Activated T-cell treated with anti-CD3 and anti-CD28 coated beads, Interleukin-2, amount 50 U/mL, for 4 hours (primary cell): ENCODE results near the gene KLF13. TPM values are rescaled to one million over a fixed set of nuclear protein-coding genes. Genes with fewer than 3 reads are reported as not detected.

Experiments used
- ATAC-seq, 2 donors: fragments of 200-7000 bp; cut with Tn5 transposase; one replicate each; pipeline ENCODE4 v1.10.0; 2021
- DNase-seq: peaks from one replicate; pipeline ENCODE4 v3.0.0-alpha.2; 2020
- H3K27me3 Mint-ChIP-seq: one replicate; pipeline ENCODE4 v1.8.0; 2021; ENCODE audit warnings: low read depth, mixed read lengths
- H3K36me3 Mint-ChIP-seq: one replicate; pipeline ENCODE4 v1.8.0; 2022; ENCODE audit warnings: mixed read lengths; ENCODE audit not compliant: insufficient read depth
- H3K4me1 Mint-ChIP-seq: one replicate; pipeline ENCODE4 v1.8.0; 2021; ENCODE audit warnings: low read depth, mixed read lengths
- H3K4me3 Mint-ChIP-seq: one replicate; pipeline ENCODE4 v1.8.0; 2021; ENCODE audit warnings: mild to moderate bottlenecking, moderate library complexity, mixed read lengths
- H3K9me3 Mint-ChIP-seq: one replicate; pipeline ENCODE4 v1.8.0; 2021; ENCODE audit warnings: mixed read lengths
- total RNA-seq, 3 donors: library from RNA; stranded (reverse); gene quantifications; one replicate each; pipeline ENCODE4 v1.2.1, GENCODE V29; 2021

Gene KLF13
- total RNA-seq, 3 donors from 2014 or later: 75.0 to 82.8 (median 81.8) TPM

- peaks cover 5% of the 10 kb centered on the region for H3K27me3 Mint-ChIP-seq
- H3K4me1 Mint-ChIP-seq: peaks cover 23% of the 10 kb centered on the region
- ATAC-seq (no peak), DNase-seq (no peak)
- no peaks in the 10 kb centered on the region for H3K36me3 Mint-ChIP-seq
- no peaks in the 10 kb centered on the region for H3K9me3 Mint-ChIP-seq
- H3K4me3 Mint-ChIP-seq: no peak overlapping the region
Observed at GRCh38 chr15:31305375-31305774, 21.3 kb upstream of the KLF13 start.

- Mint-ChIP-seq H3K36me3 (no peaks in the 10 kb centered on the region), H3K9me3 (no peaks in the 10 kb centered on the region), H3K4me1 (peaks cover 23% of the 10 kb centered on the region), H3K27me3 (peaks cover 5% of the 10 kb centered on the region), H3K4me3 (no peak overlapping the region)
- ATAC-seq (no peak), DNase-seq (no peak)
Observed at GRCh38 chr15:31305796-31306425, 20.7 kb upstream of the KLF13 start.

GRCh38 chr15:31306426-31307269, 20.0 kb upstream of the KLF13 start:
- peak; percentile 2 for DNase-seq
- no peak overlapping the region for H3K4me3 Mint-ChIP-seq
- H3K36me3 Mint-ChIP-seq: no peaks in the 10 kb centered on the region
- peaks cover 5% of the 10 kb centered on the region for H3K27me3 Mint-ChIP-seq
- H3K9me3 Mint-ChIP-seq: no peaks in the 10 kb centered on the region
- H3K4me1 Mint-ChIP-seq: peaks cover 23% of the 10 kb centered on the region
- ATAC-seq: no peak

DNA sequence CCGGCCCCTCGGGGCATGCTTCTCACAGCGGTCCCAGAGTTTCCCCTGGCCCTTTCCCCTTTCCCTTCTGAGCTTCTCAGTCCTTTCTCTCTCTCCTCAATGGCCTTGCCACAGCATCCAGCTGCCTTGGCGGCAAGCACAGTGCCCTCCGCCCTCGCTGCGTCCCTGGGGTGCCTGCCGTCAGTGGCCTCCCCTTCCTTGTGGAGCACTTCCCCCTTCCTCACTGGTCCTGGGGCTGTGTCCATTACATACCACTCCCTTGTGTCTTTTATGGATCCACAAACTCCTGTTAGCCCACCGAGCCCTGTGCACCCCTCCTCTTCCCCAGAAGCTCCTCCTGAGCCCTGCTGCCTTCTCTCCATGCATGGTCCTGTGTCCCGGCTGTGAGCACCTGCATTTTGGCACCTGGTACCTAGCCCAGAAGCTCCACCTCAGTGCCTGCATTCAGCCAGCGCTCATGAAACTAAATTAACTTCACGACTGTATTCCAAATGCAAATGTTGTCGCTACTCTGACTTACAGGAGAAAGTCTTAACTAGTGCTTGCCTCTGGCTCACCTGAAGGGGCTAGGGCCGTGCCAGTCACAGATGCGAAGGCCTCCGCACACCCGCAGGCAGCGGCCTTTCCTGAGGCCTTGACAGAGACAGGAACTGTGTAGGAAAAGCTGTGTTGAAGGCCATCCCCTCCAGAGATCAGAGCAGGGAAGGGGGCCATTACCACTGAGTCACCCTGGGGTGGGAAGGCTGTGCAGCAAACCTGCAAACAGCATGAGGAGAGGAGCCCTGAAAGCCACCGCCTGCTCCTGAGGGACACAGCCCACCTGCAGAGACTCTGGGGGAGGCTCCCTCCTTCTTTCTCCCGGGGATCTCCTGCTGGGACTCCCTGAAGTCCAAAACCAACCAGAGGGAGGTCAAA, 19.1 kb upstream of the KLF13 start:
- Mint-ChIP-seq H3K27me3 (peaks cover 5% of the 10 kb centered on the region), H3K4me3 (no peak overlapping the region), H3K9me3 (no peaks in the 10 kb centered on the region), H3K4me1 (peaks cover 20% of the 10 kb centered on the region), H3K36me3 (no peaks in the 10 kb centered on the region)
- peak; percentile 3 for DNase-seq
- no peak for ATAC-seq

DNA sequence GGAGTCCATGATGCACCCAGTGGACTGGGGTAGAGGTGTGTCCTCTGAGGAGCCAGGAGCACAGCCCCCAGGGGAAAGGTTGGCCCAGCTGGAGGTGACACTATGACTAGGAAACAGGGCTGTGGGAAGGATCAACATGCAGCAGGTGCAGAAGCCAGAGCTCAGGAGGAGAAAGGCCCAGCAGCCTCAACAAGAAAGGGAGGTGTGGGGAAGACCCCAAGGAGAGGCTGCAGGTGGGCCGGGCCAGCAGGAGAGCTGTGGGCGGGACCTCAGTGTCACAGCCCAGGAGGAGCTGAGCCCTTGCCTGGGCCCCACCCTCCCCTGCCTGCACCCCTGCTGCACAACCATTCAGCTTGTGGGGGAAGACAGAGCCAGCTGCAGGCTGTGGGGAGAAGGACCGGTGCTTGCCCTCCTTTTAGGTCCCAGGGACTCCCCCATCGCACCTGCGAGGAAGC, 18.4 kb upstream of the KLF13 start:
- DNase-seq (peak; percentile 4), ATAC-seq (peak; percentile 35 to 47)
- peaks cover 16% of the 10 kb centered on the region for H3K4me1 Mint-ChIP-seq
- H3K4me3 Mint-ChIP-seq: no peak overlapping the region
- H3K36me3 Mint-ChIP-seq: no peaks in the 10 kb centered on the region
- peaks cover 5% of the 10 kb centered on the region for H3K27me3 Mint-ChIP-seq
- H3K9me3 Mint-ChIP-seq: no peaks in the 10 kb centered on the region

DNA sequence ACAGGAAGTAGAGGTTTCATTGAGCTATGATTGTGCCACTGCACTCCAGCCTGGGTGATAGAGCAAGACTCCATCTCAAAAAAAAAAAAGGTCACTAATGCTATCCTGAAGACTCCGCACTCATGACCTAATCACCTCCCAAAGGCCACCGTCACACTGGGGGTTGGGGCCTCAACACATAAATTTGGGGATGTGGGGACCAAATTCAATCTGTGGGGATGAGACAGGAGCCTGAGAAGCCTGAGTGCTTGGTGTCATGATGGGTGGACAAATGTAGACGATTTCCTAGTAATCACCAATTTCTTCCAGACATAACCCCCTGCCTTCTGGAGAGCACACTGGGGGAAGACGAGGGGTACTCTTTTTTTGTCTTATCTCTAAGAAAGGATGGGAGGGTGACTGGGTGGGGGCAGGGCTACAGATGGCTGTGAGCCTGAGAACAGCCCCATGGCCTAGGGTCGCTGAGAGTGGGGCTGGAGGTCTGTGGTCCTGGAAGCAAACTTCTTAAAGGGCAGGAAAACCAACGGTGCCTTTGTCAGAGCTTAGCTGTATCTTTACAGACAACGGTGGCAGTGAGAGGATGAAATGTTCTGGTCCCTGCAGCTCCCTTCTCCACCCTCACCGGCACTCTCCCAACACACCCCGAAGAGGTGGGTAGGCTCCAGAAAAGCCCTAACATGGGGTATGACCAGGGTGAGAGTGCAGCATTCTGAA, 16.6 kb upstream of the KLF13 start:
- peak; percentile 1 for DNase-seq
- no peaks in the 10 kb centered on the region for H3K36me3 Mint-ChIP-seq
- peaks cover 5% of the 10 kb centered on the region for H3K27me3 Mint-ChIP-seq
- ATAC-seq: no peak
- H3K4me3 Mint-ChIP-seq: no peak overlapping the region
- H3K9me3 Mint-ChIP-seq: no peaks in the 10 kb centered on the region
- H3K4me1 Mint-ChIP-seq: peaks cover 7% of the 10 kb centered on the region

GRCh38 chr15:31311735-31312619, 14.7 kb upstream of the KLF13 start:
- DNase-seq (peak; percentile 2), ATAC-seq (no peak)
- H3K4me3 Mint-ChIP-seq: no peak overlapping the region
- H3K27me3 Mint-ChIP-seq: peaks cover 5% of the 10 kb centered on the region
- peaks cover 16% of the 10 kb centered on the region for H3K4me1 Mint-ChIP-seq
- no peaks in the 10 kb centered on the region for H3K36me3 Mint-ChIP-seq
- H3K9me3 Mint-ChIP-seq: no peaks in the 10 kb centered on the region

DNA sequence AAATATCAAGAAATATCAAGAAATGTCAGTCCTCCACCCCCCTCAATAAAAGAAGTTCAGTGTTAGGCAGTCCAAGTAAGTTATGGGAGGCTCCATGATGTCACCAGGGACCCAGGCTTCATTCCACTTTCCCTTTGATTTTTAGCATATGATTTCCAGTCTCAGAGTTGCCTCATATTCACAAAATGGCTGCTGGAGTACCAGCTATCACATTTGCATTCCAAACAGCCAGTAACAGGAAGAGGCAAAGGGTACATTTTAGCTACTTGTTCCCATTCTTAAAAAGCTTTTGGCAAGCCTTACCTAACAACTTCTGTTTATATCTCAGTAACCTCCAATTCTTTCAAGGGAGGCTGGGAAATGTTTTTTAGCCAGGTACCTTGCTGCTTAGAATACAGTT, 13.4 kb upstream of the KLF13 start:
- Mint-ChIP-seq H3K27me3 (peaks cover 3% of the 10 kb centered on the region), H3K4me3 (no peak overlapping the region), H3K4me1 (peaks cover 18% of the 10 kb centered on the region), H3K36me3 (no peaks in the 10 kb centered on the region), H3K9me3 (no peaks in the 10 kb centered on the region)
- DNase-seq: no peak
- ATAC-seq: no peak

DNA sequence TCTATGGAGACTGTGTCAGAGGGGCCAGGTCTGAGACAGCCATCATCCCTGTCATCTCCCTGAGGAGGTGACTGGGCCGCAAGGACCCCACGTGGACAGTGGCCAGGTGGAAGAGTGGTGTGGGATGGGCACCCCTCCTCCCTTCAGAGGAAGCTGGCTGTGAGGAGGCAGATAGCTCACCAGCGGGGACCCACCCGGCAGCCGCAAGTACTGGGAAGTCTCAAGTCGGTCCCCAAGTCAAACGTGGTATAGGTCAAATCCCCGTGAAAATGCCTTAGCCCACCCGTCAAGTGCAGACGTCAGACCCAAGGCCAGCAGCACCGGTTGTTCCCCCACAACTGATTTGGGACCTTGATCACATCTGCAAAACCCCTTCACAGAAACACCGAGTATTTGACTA, 12.3 kb upstream of the KLF13 start:
- H3K9me3 Mint-ChIP-seq: no peaks in the 10 kb centered on the region
- peak; percentile 0 for DNase-seq
- ATAC-seq: no peak
- peaks cover 2% of the 10 kb centered on the region for H3K27me3 Mint-ChIP-seq
- no peak overlapping the region for H3K4me3 Mint-ChIP-seq
- H3K36me3 Mint-ChIP-seq: no peaks in the 10 kb centered on the region
- peaks cover 16% of the 10 kb centered on the region for H3K4me1 Mint-ChIP-seq

- H3K4me1 Mint-ChIP-seq: peaks cover 23% of the 10 kb centered on the region
- H3K36me3 Mint-ChIP-seq: no peaks in the 10 kb centered on the region
- no peaks in the 10 kb centered on the region for H3K9me3 Mint-ChIP-seq
- DNase-seq (no peak), ATAC-seq (peak in 1 of 2 donors; percentile 27)
- no peaks in the 10 kb centered on the region for H3K27me3 Mint-ChIP-seq
- no peak overlapping the region for H3K4me3 Mint-ChIP-seq
Observed at GRCh38 chr15:31316135-31316795, 10.4 kb upstream of the KLF13 start.

GRCh38 chr15:31317017-31317416, 9.6 kb upstream of the KLF13 start:
- Mint-ChIP-seq H3K4me3 (no peak overlapping the region), H3K36me3 (no peaks in the 10 kb centered on the region), H3K9me3 (no peaks in the 10 kb centered on the region), H3K4me1 (peaks cover 23% of the 10 kb centered on the region), H3K27me3 (no peaks in the 10 kb centered on the region)
- no peak for ATAC-seq
- DNase-seq: no peak

DNA sequence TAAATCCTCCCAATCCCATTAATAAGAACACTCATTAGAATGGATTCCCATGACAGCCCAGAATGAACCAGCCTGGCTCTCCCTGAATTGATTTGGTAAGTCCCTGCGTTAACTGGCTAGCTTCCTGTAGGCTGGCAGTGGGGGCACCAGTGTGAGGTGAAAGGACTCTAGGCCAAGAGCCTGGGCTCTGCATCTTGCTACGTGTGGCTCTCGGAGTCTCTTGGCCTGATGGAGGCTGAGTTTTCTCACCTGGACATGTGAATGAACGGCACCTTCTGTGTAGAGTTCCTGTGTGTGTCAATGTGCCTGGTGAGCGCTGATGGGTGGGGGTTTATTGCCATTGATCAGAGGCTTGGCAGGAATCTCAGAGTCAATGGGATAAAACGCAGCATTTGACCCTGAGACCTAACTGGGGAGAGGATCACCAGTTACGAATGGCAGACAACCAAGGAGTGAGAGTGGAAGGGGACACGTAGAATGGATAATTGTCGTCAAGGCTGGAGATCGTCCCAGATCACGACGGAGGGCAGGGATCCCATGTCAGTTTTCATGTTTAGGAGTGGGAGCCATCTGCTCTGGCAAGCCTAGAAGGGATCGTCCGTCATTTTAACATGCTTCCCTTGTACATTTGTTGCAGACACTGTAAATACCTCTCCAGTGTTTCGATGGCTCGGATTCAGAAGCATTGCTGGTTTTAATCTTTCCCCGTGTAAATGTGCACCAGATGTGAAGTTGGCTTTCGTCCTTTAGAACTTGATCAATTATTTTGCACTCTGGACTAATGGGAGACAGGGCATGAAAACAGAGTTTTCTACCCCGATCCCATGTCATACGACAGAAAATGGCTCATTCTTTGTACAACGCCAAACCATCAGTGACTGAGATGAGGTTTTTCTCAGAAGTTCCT, 9.0 kb upstream of the KLF13 start:
- Mint-ChIP-seq H3K9me3 (no peaks in the 10 kb centered on the region), H3K36me3 (no peaks in the 10 kb centered on the region), H3K27me3 (no peaks in the 10 kb centered on the region), H3K4me1 (peaks cover 23% of the 10 kb centered on the region), H3K4me3 (no peak overlapping the region)
- DNase-seq (no peak), ATAC-seq (no peak)
